Measurements from ENCODE around the gene PBX1.

PBX1 gene

DNA sequence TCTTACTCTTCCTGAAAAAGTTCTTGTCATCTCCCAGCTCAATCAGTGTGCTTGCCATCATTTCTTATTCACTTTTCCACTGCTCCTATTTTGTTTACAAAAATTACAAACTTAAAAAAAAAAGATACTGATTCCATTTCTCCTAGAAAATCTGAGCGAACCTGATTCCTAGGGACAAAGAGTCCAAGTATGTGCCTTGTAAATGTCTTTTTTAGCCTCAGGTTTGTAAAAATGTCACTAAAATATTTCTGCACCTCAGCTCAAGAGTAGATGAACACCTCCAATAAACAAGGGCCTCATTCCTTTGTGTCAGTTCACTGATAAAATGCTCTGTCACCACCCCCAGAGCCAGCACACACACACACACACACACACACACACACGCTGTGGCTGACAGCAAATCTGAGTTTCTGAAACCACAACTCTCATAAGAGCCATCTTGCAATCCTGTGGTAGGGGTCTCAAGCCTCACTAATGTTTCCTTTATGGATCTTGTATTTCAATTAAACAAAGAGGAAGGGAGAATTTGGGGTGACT is 299.2 kb downstream of the PBX1 start:
- no peak overlapping the region for H3K4me3 ChIP-seq (ENCODE audit: low read depth, low read length)
- DNase-seq (ENCODE audit: low read depth): no peak
- TF ChIP-seq, protein P1, sequence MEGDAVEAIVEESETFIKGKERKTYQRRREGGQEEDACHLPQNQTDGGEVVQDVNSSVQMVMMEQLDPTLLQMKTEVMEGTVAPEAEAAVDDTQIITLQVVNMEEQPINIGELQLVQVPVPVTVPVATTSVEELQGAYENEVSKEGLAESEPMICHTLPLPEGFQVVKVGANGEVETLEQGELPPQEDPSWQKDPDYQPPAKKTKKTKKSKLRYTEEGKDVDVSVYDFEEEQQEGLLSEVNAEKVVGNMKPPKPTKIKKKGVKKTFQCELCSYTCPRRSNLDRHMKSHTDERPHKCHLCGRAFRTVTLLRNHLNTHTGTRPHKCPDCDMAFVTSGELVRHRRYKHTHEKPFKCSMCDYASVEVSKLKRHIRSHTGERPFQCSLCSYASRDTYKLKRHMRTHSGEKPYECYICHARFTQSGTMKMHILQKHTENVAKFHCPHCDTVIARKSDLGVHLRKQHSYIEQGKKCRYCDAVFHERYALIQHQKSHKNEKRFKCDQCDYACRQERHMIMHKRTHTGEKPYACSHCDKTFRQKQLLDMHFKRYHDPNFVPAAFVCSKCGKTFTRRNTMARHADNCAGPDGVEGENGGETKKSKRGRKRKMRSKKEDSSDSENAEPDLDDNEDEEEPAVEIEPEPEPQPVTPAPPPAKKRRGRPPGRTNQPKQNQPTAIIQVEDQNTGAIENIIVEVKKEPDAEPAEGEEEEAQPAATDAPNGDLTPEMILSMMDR (IDR thresholded peaks at IDR 0.05; ENCODE audit: low read depth, low read length, missing control alignments): no peak

DNA sequence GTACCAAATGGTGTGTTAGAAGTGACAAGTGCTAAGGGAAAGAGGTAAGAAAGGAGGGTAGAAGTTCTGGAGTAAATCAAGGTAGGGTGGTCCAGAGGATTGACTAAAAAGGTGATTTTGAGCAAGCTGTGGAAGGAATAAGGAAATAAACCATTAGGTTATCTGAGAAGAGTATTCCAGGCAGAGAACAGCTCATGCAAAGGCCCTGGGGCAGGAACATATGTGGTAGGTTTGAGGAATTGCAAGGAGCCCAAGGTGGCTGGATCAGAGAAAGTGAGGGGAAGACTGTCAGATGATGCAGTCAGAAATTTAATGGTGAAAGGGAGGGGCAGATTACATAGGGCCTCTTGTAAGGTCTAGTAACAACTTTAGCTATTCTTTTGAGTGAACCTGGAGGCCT is 302.6 kb downstream of the PBX1 start:
- H3K4me3 ChIP-seq (ENCODE audit: low read depth, low read length): no peak overlapping the region
- TF ChIP-seq, protein P1 (IDR thresholded peaks at IDR 0.05; ENCODE audit: low read depth, low read length, missing control alignments): no peak
- DNase-seq (ENCODE audit: low read depth): no peak

DNA sequence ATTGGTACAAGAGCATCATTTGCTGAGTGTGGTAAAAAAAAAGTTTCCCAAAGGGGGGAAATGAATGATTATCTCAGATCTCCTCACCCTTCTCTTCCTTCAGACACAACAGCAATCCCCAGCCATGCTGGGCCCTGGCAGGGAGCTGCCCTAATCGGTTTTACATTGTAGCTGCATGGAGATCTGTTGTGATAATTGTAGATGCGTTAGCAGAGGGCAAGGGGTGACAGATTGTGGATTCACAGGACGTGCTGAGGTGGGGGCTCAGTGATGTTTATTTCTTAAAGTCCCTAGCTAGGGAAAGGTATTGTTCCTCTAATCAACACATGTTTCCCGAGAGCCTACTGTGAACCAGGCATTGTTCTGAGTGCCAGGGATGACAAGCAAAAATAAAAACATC is 304.1 kb downstream of the PBX1 start:
- no peak overlapping the region for H3K4me3 ChIP-seq (ENCODE audit: low read depth, low read length)
- TF ChIP-seq, protein P1 (IDR thresholded peaks at IDR 0.05; ENCODE audit: low read depth, low read length, missing control alignments): no peak
- DNase-seq (ENCODE audit: low read depth): no peak

GRCh38 chr1:164864161-164864560 is 305.2 kb downstream of the PBX1 start:
- DNase-seq (ENCODE audit: low read depth): no peak
- H3K4me3 ChIP-seq (ENCODE audit: low read depth, low read length): no peak overlapping the region
- TF ChIP-seq, protein P1 (IDR thresholded peaks at IDR 0.05; ENCODE audit: low read depth, low read length, missing control alignments): no peak

DNA sequence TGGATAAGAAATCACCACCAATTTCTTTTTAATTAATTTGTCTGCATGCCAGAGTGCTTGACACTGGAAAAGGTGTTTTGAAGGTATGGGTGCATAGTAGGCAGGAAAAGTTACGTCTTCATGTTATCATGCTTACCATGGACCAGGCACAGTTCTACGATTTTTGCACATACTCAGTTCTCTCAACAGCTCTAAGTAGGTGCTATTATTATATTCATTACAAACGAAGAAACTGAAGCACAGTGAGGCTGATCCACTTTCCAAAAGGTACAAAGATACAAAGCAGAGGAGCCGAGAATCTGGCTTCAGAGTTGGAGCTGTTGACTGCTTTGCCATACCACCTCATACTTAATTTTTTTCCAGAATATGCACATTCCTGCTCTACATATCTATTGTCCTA is 306.4 kb downstream of the PBX1 start:
- no peak for DNase-seq (ENCODE audit: low read depth)
- TF ChIP-seq, protein P1 (IDR thresholded peaks at IDR 0.05; ENCODE audit: low read depth, low read length, missing control alignments): no peak
- H3K4me3 ChIP-seq (ENCODE audit: low read depth, low read length): no peak overlapping the region

GRCh38 chr1:164867590-164867989 is 308.6 kb downstream of the PBX1 start:
- H3K4me3 ChIP-seq (ENCODE audit: low read depth, low read length): no peak overlapping the region
- DNase-seq (ENCODE audit: low read depth): no peak
- TF ChIP-seq, protein P1 (IDR thresholded peaks at IDR 0.05; ENCODE audit: low read depth, low read length, missing control alignments): no peak

- no peak for DNase-seq (ENCODE audit: low read depth)
- TF ChIP-seq, protein P1 (IDR thresholded peaks at IDR 0.05; ENCODE audit: low read depth, low read length, missing control alignments): no peak
- no peak overlapping the region for H3K4me3 ChIP-seq (ENCODE audit: low read depth, low read length)
Observed at GRCh38 chr1:164868990-164869389, 310.0 kb downstream of the PBX1 start.
